ENCODE measurements around the gene LANCL2. TPM values are rescaled to one million over a fixed set of nuclear protein-coding genes. Genes with fewer than 3 reads are reported as not detected.
"Not testable (repeated sequence)": the region's sequence is repeated elsewhere in the genome, so short reads cannot be mapped to it uniquely, and the experiment has no call there.

Gene LANCL2
- total and polyA plus RNA-seq, 8 donors, result 4.9 to 25.9 (median 16.4) TPM

- no peak for DNase-seq
- Histone ChIP-seq H3K4me3 (no peak overlapping the region), H3K9me3 (no peaks in the 10 kb centered on the region), H3K27ac (no peak overlapping the region), H3K27me3 (no peaks in the 10 kb centered on the region), H3K36me3 (peaks cover 0 to 56% (median 37%) of the 10 kb centered on the region in 4 donors), H3K4me1 (no peaks in the 10 kb centered on the region)
- intact Hi-C loops (cut with DNase I; ENCODE audit: low total_unique reads), result no loop called here
- TF ChIP-seq CTCF (IDR thresholded peaks at IDR 0.05), result no peak
- no peak for TF ChIP-seq POLR2AphosphoS5 (IDR thresholded peaks at IDR 0.05)
- no peak for TF ChIP-seq POLR2A (IDR thresholded peaks at IDR 0.05)
- TF ChIP-seq EP300 (IDR thresholded peaks at IDR 0.05), result no peak
- WGBS, 5 donors, result 74 to 89% (median 81%) methylated on average over 2 of the region's 2 CpGs
Measured at GRCh38 chr7:55400191-55400590, 35.1 kb downstream of the LANCL2 start.

GRCh38 chr7:55402506-55402905 lies 37.4 kb downstream of the LANCL2 start:
- DNase-seq; H3K9me3 ChIP-seq; H3K4me3 ChIP-seq; H3K27me3 ChIP-seq; H3K27ac ChIP-seq; H3K4me1 ChIP-seq; intact Hi-C loops (cut with DNase I; ENCODE audit: low total_unique reads): not testable (repeated sequence)
- WGBS, 5 donors, result 90 to 100% (median 96%) methylated on average over 4 to 23 of the region's 35 CpGs; no CpG with 5 or more reads in 2 of the 5 donors
- H3K36me3 ChIP-seq, result peaks cover 0 to 57% (median 43%) of the 10 kb centered on the region in 4 donors

- H3K27me3 ChIP-seq, result no peaks in the 10 kb centered on the region
- 66 to 88% (median 81%) methylated on average over 16 of the region's 16 CpGs for WGBS, 5 donors
- peaks cover 0 to 53% (median 39%) of the 10 kb centered on the region in 4 donors for H3K36me3 ChIP-seq
- TF ChIP-seq CTCF (IDR thresholded peaks at IDR 0.05), result no peak
- no peak for TF ChIP-seq POLR2AphosphoS5 (IDR thresholded peaks at IDR 0.05)
- no peaks in the 10 kb centered on the region for H3K9me3 ChIP-seq
- H3K27ac ChIP-seq, result no peak overlapping the region
- intact Hi-C loops (cut with DNase I; ENCODE audit: low total_unique reads), result no loop called here
- DNase-seq, result peak in 1 of 2 donors; percentile 41
- H3K4me3 ChIP-seq, result no peak overlapping the region
- H3K4me1 ChIP-seq, result no peaks in the 10 kb centered on the region
Measured at GRCh38 chr7:55405856-55406541, 40.9 kb downstream of the LANCL2 start.

- peaks cover 0 to 67% (median 45%) of the 10 kb centered on the region in 4 donors for H3K36me3 ChIP-seq
- H3K4me3 ChIP-seq, result no peak overlapping the region
- H3K27ac ChIP-seq, result no peak overlapping the region
- no peak for DNase-seq
- WGBS, 5 donors, result 41 to 64% (median 59%) methylated on average over 3 of the region's 3 CpGs
- H3K27me3 ChIP-seq, result no peaks in the 10 kb centered on the region
- H3K9me3 ChIP-seq, result no peaks in the 10 kb centered on the region
- intact Hi-C loops (cut with DNase I; ENCODE audit: low total_unique reads), result loop anchor here (5.0 kb wide), 1 partner anchor 132 kb away; no protein-coding TSS in a partner anchor
- no peak for TF ChIP-seq POLR2A (IDR thresholded peaks at IDR 0.05)
- TF ChIP-seq EP300 (IDR thresholded peaks at IDR 0.05), result no peak
- TF ChIP-seq POLR2AphosphoS5 (IDR thresholded peaks at IDR 0.05), result no peak
- TF ChIP-seq CTCF (IDR thresholded peaks at IDR 0.05), result no peak
- H3K4me1 ChIP-seq, result no peaks in the 10 kb centered on the region
Measured at GRCh38 chr7:55409482-55410225, 44.5 kb downstream of the LANCL2 start.

All from stomach (tissue), 9 donors.